SK-N-SH treated with all-trans-retinoic acid at 6 μM for 48 hours (cell line): ENCODE measurements around the gene TTYH2.
"Not testable (repeated sequence)": the region's sequence is repeated elsewhere in the genome, so short reads cannot be mapped to it uniquely, and the experiment has no call there.

ENCODE experiments used
- ATAC-seq: fragments of 200-7000 bp; cut with Tn5 transposase; 3 replicates; pipeline ENCODE4 v1.9.1; 2020; ENCODE audit warnings: mild to moderate bottlenecking, moderate library complexity
- ARNTL ChIP-seq: fragments of 450-650 bp; formaldehyde crosslinking; IDR thresholded peaks from 2 replicates; pipeline ENCODE4 v1.5.0; 2020; ENCODE audit warnings: low read depth, mild to moderate bottlenecking, moderate library complexity, borderline replicate concordance
- BACH2 ChIP-seq: fragments of 250-450 bp; sonication (Bioruptor Pico); IDR thresholded peaks from 2 replicates; pipeline ENCODE4 v1.9.0; 2021; ENCODE audit warnings: mild to moderate bottlenecking, borderline replicate concordance
- CSDC2 ChIP-seq: fragments of 250-450 bp; sonication (Bioruptor Pico); IDR thresholded peaks from 2 replicates; pipeline ENCODE4 v1.5.0; 2020; ENCODE audit warnings: mild to moderate bottlenecking, moderate library complexity
- CSRNP3 ChIP-seq: fragments of 250-450 bp; sonication (Bioruptor Pico); IDR thresholded peaks from 2 replicates; pipeline ENCODE4 v1.5.1; 2021; ENCODE audit warnings: mild to moderate bottlenecking, moderate library complexity
- ESRRG ChIP-seq: fragments of 250-450 bp; sonication (Bioruptor Pico); IDR thresholded peaks from 2 replicates; pipeline ENCODE4 v1.6.1; 2021; ENCODE audit warnings: mild to moderate bottlenecking
- GLIS3 ChIP-seq: fragments of 250-450 bp; sonication (Bioruptor Pico); IDR thresholded peaks from 2 replicates; pipeline ENCODE4 v1.5.0; 2020; ENCODE audit warnings: mild to moderate bottlenecking, moderate library complexity
- ISL1 ChIP-seq: fragments of 250-450 bp; sonication (Bioruptor Pico); IDR thresholded peaks from 2 replicates; pipeline ENCODE4 v2.1.2; 2022; ENCODE audit warnings: mild to moderate bottlenecking, moderate library complexity
- OSR1 ChIP-seq: fragments of 250-450 bp; sonication (Bioruptor Pico); IDR thresholded peaks from 2 replicates; pipeline ENCODE4 v1.8.0; 2022; ENCODE audit warnings: moderate library complexity, mild to moderate bottlenecking, inconsistent platforms
- PATZ1 ChIP-seq: fragments of 250-450 bp; sonication (Bioruptor Pico); IDR thresholded peaks from 2 replicates; pipeline ENCODE4 v1.8.0; 2020; ENCODE audit warnings: mild to moderate bottlenecking, moderate library complexity, borderline replicate concordance
- PPARA ChIP-seq: fragments of 250-450 bp; sonication (Bioruptor Pico); IDR thresholded peaks from 2 replicates; pipeline ENCODE4 v1.5.0; 2020; ENCODE audit warnings: mild to moderate bottlenecking, borderline replicate concordance
- RARB ChIP-seq: fragments of 250-450 bp; sonication (Bioruptor Pico); IDR thresholded peaks from 2 replicates; pipeline ENCODE4 v1.8.0; 2021; ENCODE audit warnings: mild to moderate bottlenecking, moderate library complexity
- SNAI2 ChIP-seq: fragments of 250-450 bp; sonication (Bioruptor Pico); IDR thresholded peaks from 2 replicates; pipeline ENCODE4 v1.5.0; 2020; ENCODE audit warnings: mild to moderate bottlenecking, moderate library complexity
- TCF4 ChIP-seq: fragments of 250-450 bp; sonication (Bioruptor Pico); IDR thresholded peaks from 2 replicates; pipeline ENCODE4 v1.8.0; 2021; ENCODE audit warnings: mild to moderate bottlenecking, moderate library complexity, borderline replicate concordance
- TOX ChIP-seq: fragments of 250-450 bp; sonication (Bioruptor Pico); IDR thresholded peaks from 2 replicates; pipeline ENCODE4 v1.8.0; 2021; ENCODE audit warnings: mild to moderate bottlenecking, moderate library complexity, borderline replicate concordance
- ZC3H10 ChIP-seq: fragments of 250-450 bp; sonication (Bioruptor Pico); IDR thresholded peaks from 2 replicates; pipeline ENCODE4 v1.5.1; 2021; ENCODE audit warnings: mild to moderate bottlenecking, moderate library complexity
- ZFP3 ChIP-seq: fragments of 250-450 bp; sonication (Bioruptor Pico); IDR thresholded peaks from 2 replicates; pipeline ENCODE4 v1.5.0; 2020; ENCODE audit warnings: mild to moderate bottlenecking, moderate library complexity
- ZFP30 ChIP-seq: fragments of 450-650 bp; formaldehyde crosslinking; IDR thresholded peaks from 2 replicates; pipeline ENCODE4 v1.5.0; 2022; ENCODE audit warnings: mild to moderate bottlenecking, moderate library complexity
- ZNF565 ChIP-seq: fragments of 450-650 bp; formaldehyde crosslinking; conservative IDR thresholded peaks from 2 replicates; pipeline ENCODE4 v1.5.0; 2020; ENCODE audit warnings: low read depth, mild to moderate bottlenecking, moderate library complexity
- ZNF70 ChIP-seq: fragments of 450-650 bp; formaldehyde crosslinking; IDR thresholded peaks from 2 replicates; pipeline ENCODE4 v1.5.0; 2020; ENCODE audit warnings: mild to moderate bottlenecking, moderate library complexity
- ZNF8 ChIP-seq: fragments of 450-650 bp; formaldehyde crosslinking; IDR thresholded peaks from 2 replicates; pipeline ENCODE4 v1.5.0; 2020; ENCODE audit warnings: mild to moderate bottlenecking, moderate library complexity
- TF ChIP-seq, protein P1 (sequence below): fragments of 250-450 bp; sonication (Bioruptor Pico); IDR thresholded peaks from 2 replicates; pipeline ENCODE4 v1.5.1; 2020; ENCODE audit warnings: low read depth, mild to moderate bottlenecking, moderate library complexity
- TF ChIP-seq, protein P2 (sequence below): fragments of 250-450 bp; sonication (Bioruptor Pico); IDR thresholded peaks from 2 replicates; pipeline ENCODE4 v1.5.0; 2020; ENCODE audit warnings: mild to moderate bottlenecking, moderate library complexity

TTYH2 gene

GRCh38 chr17:74277935-74278334 is 64.6 kb downstream of the TTYH2 start:
- ATAC-seq = no peak
- TF ChIP-seq, protein P1, sequence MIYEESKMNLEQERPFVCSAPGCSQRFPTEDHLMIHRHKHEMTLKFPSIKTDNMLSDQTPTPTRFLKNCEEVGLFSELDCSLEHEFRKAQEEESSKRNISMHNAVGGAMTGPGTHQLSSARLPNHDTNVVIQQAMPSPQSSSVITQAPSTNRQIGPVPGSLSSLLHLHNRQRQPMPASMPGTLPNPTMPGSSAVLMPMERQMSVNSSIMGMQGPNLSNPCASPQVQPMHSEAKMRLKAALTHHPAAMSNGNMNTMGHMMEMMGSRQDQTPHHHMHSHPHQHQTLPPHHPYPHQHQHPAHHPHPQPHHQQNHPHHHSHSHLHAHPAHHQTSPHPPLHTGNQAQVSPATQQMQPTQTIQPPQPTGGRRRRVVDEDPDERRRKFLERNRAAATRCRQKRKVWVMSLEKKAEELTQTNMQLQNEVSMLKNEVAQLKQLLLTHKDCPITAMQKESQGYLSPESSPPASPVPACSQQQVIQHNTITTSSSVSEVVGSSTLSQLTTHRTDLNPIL = no peak
- TF ChIP-seq ESRRG (no peak), BACH2 (no peak), GLIS3 (CRISPR knock-in tag) (no peak), CSRNP3 (CRISPR knock-in tag) (no peak), RARB (CRISPR knock-in tag) (no peak), CSDC2 (CRISPR knock-in tag) (no peak), ARNTL (no peak), ZNF70 (CRISPR knock-in tag) (no peak), TCF4 (CRISPR knock-in tag) (no peak), ISL1 (CRISPR knock-in tag) (no peak), PPARA (CRISPR knock-in tag) (no peak), SNAI2 (no peak), ZNF8 (CRISPR knock-in tag) (no peak), ZFP3 (CRISPR knock-in tag) (no peak), PATZ1 (CRISPR knock-in tag) (no peak), TOX (CRISPR knock-in tag) (no peak), ZFP30 (no peak)
- TF ChIP-seq, protein P2, sequence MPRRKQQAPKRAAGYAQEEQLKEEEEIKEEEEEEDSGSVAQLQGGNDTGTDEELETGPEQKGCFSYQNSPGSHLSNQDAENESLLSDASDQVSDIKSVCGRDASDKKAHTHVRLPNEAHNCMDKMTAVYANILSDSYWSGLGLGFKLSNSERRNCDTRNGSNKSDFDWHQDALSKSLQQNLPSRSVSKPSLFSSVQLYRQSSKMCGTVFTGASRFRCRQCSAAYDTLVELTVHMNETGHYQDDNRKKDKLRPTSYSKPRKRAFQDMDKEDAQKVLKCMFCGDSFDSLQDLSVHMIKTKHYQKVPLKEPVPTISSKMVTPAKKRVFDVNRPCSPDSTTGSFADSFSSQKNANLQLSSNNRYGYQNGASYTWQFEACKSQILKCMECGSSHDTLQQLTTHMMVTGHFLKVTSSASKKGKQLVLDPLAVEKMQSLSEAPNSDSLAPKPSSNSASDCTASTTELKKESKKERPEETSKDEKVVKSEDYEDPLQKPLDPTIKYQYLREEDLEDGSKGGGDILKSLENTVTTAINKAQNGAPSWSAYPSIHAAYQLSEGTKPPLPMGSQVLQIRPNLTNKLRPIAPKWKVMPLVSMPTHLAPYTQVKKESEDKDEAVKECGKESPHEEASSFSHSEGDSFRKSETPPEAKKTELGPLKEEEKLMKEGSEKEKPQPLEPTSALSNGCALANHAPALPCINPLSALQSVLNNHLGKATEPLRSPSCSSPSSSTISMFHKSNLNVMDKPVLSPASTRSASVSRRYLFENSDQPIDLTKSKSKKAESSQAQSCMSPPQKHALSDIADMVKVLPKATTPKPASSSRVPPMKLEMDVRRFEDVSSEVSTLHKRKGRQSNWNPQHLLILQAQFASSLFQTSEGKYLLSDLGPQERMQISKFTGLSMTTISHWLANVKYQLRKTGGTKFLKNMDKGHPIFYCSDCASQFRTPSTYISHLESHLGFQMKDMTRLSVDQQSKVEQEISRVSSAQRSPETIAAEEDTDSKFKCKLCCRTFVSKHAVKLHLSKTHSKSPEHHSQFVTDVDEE = no peak
- TF ChIP-seq, all 23 proteins: peak for 0

DNA sequence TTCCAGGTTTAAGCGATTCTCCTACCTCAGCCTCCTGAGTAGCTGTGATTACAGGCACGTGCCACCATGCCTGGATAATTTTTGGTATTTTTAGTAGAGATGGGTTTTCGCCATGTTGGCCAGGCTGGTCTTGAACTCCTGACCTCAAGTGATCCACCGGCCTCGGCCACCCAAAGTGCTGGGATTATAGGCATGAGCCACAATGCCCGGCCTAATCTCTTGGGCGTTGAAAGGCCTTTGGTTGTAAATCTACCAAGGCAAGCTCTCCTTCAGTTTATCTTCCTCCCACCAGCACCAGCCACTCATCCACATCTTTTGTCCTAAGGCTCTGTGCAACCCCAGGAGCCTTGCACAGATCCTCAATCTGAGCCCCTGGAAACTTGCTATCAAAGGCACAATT is 66.2 kb downstream of the TTYH2 start:
- not testable (repeated sequence) for ATAC-seq

GRCh38 chr17:74280093-74280513 is 66.7 kb downstream of the TTYH2 start:
- ATAC-seq = no peak
- TF ChIP-seq SNAI2 = no peak
- TF ChIP-seq OSR1 (CRISPR knock-in tag) = no peak
- no peak for TF ChIP-seq ZNF8 (CRISPR knock-in tag)
- TF ChIP-seq CSRNP3 (CRISPR knock-in tag) = no peak
- no peak for TF ChIP-seq ZFP30
- TF ChIP-seq ZNF565 = no peak
- TF ChIP-seq TCF4 (CRISPR knock-in tag) = no peak
- no peak for TF ChIP-seq CSDC2 (CRISPR knock-in tag)
- no peak for TF ChIP-seq BACH2
- TF ChIP-seq ARNTL = no peak
- TF ChIP-seq ISL1 (CRISPR knock-in tag) = no peak
- no peak for TF ChIP-seq PPARA (CRISPR knock-in tag)
- TF ChIP-seq ZC3H10 = no peak
- no peak for TF ChIP-seq GLIS3 (CRISPR knock-in tag)
- no peak for TF ChIP-seq RARB (CRISPR knock-in tag)
- no peak for TF ChIP-seq PATZ1 (CRISPR knock-in tag)
- TF ChIP-seq, protein P2 = no peak
- TF ChIP-seq, protein P1 = no peak
- no peak for TF ChIP-seq ESRRG
